22Rv1 (cell line): Measurements from ENCODE around the gene STAC3.

ENCODE experiments used
- CTCF ChIP-seq: fragments of 450-650 bp; IDR thresholded peaks from 2 replicates; pipeline ENCODE4 v1.5.1; 2017; ENCODE audit warnings: mild to moderate bottlenecking
- ZFX ChIP-seq: fragments of 450-650 bp; IDR thresholded peaks from 2 replicates; pipeline ENCODE4 v1.6.1; 2017; ENCODE audit warnings: antibody characterized with exemption, borderline replicate concordance

DNA sequence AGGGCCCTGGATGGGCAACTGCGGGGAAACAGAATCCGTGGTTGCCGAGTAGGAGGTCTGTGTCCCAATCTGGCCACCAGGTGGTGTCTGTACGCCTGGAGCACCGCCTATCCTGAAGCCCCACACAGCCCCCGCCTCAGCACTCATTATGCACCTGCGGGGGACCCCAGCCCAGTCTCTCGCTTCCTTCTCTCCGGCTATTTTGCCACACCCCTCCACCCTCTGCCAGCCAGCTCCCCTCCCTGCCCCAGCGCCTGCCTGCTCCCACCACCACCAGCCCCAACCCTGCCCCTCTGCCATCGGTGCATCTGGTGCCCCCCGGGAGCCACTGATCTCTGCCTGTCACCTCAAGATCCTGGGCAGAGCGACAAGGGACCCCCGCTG is 36.6 kb downstream of the STAC3 start:
- TF ChIP-seq CTCF (peak; percentile 96), ZFX (no peak)
